ENCODE results near the gene OFD1. TPM values are rescaled to one million over a fixed set of nuclear protein-coding genes. Genes with fewer than 3 reads are reported as not detected.

The OFD1 gene, protein sequence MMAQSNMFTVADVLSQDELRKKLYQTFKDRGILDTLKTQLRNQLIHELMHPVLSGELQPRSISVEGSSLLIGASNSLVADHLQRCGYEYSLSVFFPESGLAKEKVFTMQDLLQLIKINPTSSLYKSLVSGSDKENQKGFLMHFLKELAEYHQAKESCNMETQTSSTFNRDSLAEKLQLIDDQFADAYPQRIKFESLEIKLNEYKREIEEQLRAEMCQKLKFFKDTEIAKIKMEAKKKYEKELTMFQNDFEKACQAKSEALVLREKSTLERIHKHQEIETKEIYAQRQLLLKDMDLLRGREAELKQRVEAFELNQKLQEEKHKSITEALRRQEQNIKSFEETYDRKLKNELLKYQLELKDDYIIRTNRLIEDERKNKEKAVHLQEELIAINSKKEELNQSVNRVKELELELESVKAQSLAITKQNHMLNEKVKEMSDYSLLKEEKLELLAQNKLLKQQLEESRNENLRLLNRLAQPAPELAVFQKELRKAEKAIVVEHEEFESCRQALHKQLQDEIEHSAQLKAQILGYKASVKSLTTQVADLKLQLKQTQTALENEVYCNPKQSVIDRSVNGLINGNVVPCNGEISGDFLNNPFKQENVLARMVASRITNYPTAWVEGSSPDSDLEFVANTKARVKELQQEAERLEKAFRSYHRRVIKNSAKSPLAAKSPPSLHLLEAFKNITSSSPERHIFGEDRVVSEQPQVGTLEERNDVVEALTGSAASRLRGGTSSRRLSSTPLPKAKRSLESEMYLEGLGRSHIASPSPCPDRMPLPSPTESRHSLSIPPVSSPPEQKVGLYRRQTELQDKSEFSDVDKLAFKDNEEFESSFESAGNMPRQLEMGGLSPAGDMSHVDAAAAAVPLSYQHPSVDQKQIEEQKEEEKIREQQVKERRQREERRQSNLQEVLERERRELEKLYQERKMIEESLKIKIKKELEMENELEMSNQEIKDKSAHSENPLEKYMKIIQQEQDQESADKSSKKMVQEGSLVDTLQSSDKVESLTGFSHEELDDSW
- polyA plus RNA-seq (2011; rRNA removed), result 9.9 and 14.1 TPM in 2 replicates
- polyA minus RNA-seq (2011; rRNA and poly(A)+ RNA removed), result 7.9 and 9.9 TPM in 2 replicates

DNA sequence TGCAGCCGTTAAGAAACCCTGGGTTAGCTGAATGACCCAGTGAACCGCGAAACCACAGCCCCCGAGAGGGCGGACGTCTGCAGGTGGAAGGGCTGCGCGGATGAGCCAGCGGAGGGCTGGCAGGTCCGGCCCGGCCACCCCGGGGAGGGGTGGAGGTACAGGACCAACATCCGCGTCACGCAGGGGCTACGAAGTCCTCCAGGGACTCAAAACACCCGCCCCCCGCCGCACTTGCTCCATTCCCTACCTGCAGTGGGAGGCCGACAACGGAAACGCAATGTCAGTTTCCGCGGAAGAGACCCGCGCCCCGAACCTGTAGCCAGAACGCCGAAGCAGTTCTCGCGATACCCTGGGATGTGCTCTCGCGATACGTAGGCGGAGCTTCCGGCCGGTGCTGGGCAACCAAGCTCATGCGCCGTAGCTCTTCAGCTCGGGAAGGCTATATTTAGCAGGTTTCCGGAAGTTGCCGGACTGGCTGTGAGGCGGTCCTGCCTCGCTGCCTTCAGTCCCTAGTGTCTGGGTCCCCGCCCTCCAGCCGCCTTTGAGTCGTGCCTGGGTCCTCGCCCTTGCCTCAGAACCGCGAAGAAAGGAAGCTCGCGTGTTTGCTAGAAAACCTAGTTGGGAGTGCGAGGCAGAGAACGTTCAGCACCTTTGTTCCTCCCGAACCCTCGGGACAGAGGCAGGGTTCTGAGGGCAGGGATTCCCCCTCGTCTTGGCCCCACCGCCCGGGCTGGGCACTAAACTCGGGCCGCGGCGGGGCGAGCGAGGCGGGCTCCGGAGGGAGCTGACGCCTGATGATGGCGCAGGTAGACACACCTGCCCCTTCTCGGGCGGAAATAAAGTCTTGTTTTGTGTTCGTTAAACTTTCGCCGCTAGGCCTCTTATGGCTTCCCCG, at the start of gene OFD1, which contains the start of gene TRAPPC2:
Gene OFD1, plus strand, starts transcription at position 471 of the 895 bp plus-strand sequence. Its CDS starts 324 bp downstream, at position 795.
Gene TRAPPC2, minus strand, starts transcription at position 343 of the 895 bp plus-strand sequence. CDS start 14,657 bp downstream, outside the sequence.
- DNase-seq (ENCODE audit: low read depth, low spot score), result peak; percentile 87
- POLR2A ChIA-PET, result interaction anchor here (0.7 to 1.8 kb wide), 9 partner anchors 9 to 760 kb away, joined by 3 to 14 read pairs (median 4); partner anchors contain the start of genes GEMIN8, RAB9A and TMSB4X
- Histone ChIP-seq H3K27ac (ENCODE audit: low read depth, low read length) (peak within 1 kb of the TSS; percentile 81), H3K9me3 (ENCODE audit: control insufficient read depth, insufficient read depth, low read length) (no peaks in the 10 kb centered on the region; the same call in 1 of the 2 replicates), H3K27me3 (ENCODE audit: control insufficient read depth, insufficient read depth, low read length) (no peaks in the 10 kb centered on the region), H3K4me3 (ENCODE audit: low read depth, low read length) (peak within 1 kb of the TSS; percentile 78)
- TF ChIP-seq, protein P1, sequence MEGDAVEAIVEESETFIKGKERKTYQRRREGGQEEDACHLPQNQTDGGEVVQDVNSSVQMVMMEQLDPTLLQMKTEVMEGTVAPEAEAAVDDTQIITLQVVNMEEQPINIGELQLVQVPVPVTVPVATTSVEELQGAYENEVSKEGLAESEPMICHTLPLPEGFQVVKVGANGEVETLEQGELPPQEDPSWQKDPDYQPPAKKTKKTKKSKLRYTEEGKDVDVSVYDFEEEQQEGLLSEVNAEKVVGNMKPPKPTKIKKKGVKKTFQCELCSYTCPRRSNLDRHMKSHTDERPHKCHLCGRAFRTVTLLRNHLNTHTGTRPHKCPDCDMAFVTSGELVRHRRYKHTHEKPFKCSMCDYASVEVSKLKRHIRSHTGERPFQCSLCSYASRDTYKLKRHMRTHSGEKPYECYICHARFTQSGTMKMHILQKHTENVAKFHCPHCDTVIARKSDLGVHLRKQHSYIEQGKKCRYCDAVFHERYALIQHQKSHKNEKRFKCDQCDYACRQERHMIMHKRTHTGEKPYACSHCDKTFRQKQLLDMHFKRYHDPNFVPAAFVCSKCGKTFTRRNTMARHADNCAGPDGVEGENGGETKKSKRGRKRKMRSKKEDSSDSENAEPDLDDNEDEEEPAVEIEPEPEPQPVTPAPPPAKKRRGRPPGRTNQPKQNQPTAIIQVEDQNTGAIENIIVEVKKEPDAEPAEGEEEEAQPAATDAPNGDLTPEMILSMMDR (IDR thresholded peaks at IDR 0.05; ENCODE audit: low read depth, low read length), result no peak
- CTCF ChIA-PET, result interaction anchor here (0.7 to 2.6 kb wide), 4 partner anchors 12 to 228 kb away, joined by 3 to 15 read pairs (median 4); no protein-coding TSS in a partner anchor

- no peak for DNase-seq (ENCODE audit: low read depth, low spot score)
- CTCF ChIA-PET, result no interaction called here
- no peak overlapping the region for H3K4me3 ChIP-seq (ENCODE audit: low read depth, low read length)
- TF ChIP-seq, protein P1 (IDR thresholded peaks at IDR 0.05; ENCODE audit: low read depth, low read length), result no peak
- no peaks in the 10 kb centered on the region for H3K9me3 ChIP-seq (ENCODE audit: control insufficient read depth, insufficient read depth, low read length)
- no peak overlapping the region for H3K27ac ChIP-seq (ENCODE audit: low read depth, low read length)
- no peaks in the 10 kb centered on the region for H3K27me3 ChIP-seq (ENCODE audit: control insufficient read depth, insufficient read depth, low read length)
- POLR2A ChIA-PET, result no interaction called here
These were observed 49.3 kb upstream of the OFD1 start for GRCh38 chrX:13685126-13685763.

- Histone ChIP-seq H3K4me3 (ENCODE audit: low read depth, low read length) (no peak overlapping the region), H3K27ac (ENCODE audit: low read depth, low read length) (no peak overlapping the region), H3K9me3 (ENCODE audit: control insufficient read depth, insufficient read depth, low read length) (no peaks in the 10 kb centered on the region), H3K27me3 (ENCODE audit: control insufficient read depth, insufficient read depth, low read length) (no peaks in the 10 kb centered on the region)
- TF ChIP-seq, protein P1 (IDR thresholded peaks at IDR 0.05; ENCODE audit: low read depth, low read length), result no peak
- CTCF ChIA-PET, result interaction anchor here (1.6 kb wide), 1 partner anchor 180 kb away, joined by 5 read pairs; no protein-coding TSS in a partner anchor
- DNase-seq (ENCODE audit: low read depth, low spot score), result no peak
- POLR2A ChIA-PET, result no interaction called here
These were observed 47.3 kb upstream of the OFD1 start for GRCh38 chrX:13687203-13687602.

DNA sequence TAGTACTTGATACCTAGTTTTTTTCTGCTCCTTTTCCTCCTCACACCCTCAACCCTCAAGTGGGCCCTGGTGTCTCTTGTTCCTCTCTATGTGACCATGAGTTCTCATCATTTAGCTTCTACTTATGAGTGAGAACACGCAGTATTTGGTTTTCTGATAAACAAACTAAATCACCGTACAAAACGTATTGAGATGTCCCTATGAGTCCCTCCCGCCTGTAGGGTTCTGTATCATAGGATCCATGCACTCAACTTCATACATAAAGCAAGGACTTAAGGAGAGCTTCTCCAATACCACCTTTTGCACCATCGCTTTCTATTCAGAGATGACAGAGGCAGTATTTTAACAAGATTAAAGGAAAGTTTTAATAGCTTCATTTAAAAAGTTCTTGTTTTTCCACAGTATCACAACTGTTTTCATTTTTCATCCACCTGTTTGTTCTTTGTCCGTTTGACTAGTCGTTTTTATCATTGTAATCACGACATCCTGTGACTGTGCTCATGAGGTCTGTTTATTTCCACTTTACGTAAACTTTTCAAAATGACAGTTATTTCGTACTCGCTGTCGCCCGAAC, 46.1 kb upstream of the OFD1 start:
- POLR2A ChIA-PET, result interaction anchor here (1.0 to 1.3 kb wide), 2 partner anchors 19 to 47 kb away, joined by 3 to 5 read pairs; partner anchors contain the start of gene OFD1
- Histone ChIP-seq H3K4me3 (ENCODE audit: low read depth, low read length) (peak overlapping the region; percentile 59), H3K27ac (ENCODE audit: low read depth, low read length) (no peak overlapping the region), H3K27me3 (ENCODE audit: control insufficient read depth, insufficient read depth, low read length) (no peaks in the 10 kb centered on the region), H3K9me3 (ENCODE audit: control insufficient read depth, insufficient read depth, low read length) (no peaks in the 10 kb centered on the region)
- CTCF ChIA-PET, result interaction anchor here (0.7 to 1.2 kb wide), 2 partner anchors 30 to 741 kb away, joined by 3 to 4 read pairs; no protein-coding TSS in a partner anchor
- TF ChIP-seq, protein P1 (IDR thresholded peaks at IDR 0.05; ENCODE audit: low read depth, low read length), result no peak
- DNase-seq (ENCODE audit: low read depth, low spot score), result no peak

Data from AG04450 (cell line).